ENCODE data around the gene PGAM5. TPM values are rescaled to one million over a fixed set of nuclear protein-coding genes. Genes with fewer than 3 reads are reported as not detected.

Gene PGAM5
- total RNA-seq, 2 donors from 2014 or later = 47.8 to 55.7 TPM

DNA sequence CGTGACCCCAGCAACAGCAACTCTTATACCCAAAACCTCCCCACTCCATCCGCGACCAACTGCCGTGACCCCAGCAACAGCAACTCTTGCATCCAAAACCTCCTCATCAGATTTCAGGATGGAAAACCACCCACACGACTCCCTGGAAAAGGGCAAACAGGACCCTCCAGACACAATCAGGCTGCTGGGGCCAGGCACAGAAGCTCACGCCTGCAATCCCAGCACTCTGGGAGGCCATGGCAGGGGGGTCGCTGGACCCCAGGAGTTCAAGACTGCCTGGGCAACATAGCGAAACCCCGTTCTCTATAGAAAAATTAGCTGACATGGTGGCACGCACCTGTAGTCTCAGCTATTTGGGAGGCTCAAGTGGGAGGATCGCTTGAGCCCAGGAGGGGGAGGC, 19.7 kb downstream of the PGAM5 start:
- no peaks in the 10 kb centered on the region for H3K9me3 Mint-ChIP-seq
- ATAC-seq (replicated peaks in 1 of 2) = no peak
- no peak overlapping the region for H3K27ac Mint-ChIP-seq
- DNase-seq = no peak
- H3K27me3 Mint-ChIP-seq (ENCODE audit: low read depth) = no peaks in the 10 kb centered on the region
- peaks cover 39 to 62% of the 10 kb centered on the region in 2 donors for H3K36me3 Mint-ChIP-seq (ENCODE audit: insufficient read depth in 2 of 2)
- no peak overlapping the region for H3K4me3 Mint-ChIP-seq
- H3K4me1 Mint-ChIP-seq (ENCODE audit: low read depth) = peaks cover 10% of the 10 kb centered on the region

DNA sequence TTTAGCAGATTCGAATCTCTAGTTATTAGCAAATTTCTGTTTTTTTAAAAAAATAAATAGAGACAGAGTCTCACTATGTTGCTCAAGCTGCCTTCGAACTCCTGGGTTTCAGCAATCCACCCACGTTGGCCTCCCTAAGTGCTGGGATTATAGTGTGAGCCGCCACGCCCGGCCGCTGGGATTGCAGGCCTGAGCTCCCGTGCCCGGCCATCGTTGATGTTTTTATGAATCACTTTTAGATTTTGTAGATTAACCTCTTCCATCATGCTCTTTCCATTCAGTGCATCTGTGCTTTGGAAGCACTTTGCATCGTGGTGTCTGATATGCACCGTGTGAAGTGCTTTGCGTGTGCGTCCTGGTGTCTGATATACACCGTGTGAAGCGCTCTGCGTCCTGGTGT, 20.9 kb downstream of the PGAM5 start:
- no peak overlapping the region for H3K27ac Mint-ChIP-seq
- H3K4me1 Mint-ChIP-seq (ENCODE audit: low read depth) = peaks cover 10% of the 10 kb centered on the region
- ATAC-seq (replicated peaks in 1 of 2) (no peak), DNase-seq (no peak)
- no peak overlapping the region for H3K4me3 Mint-ChIP-seq
- H3K36me3 Mint-ChIP-seq (ENCODE audit: insufficient read depth in 2 of 2) = peaks cover 38 to 65% of the 10 kb centered on the region in 2 donors
- H3K27me3 Mint-ChIP-seq (ENCODE audit: low read depth) = no peaks in the 10 kb centered on the region
- no peaks in the 10 kb centered on the region for H3K9me3 Mint-ChIP-seq

GRCh38 chr12:132734206-132734605, 23.6 kb downstream of the PGAM5 start:
- Mint-ChIP-seq H3K4me1 (ENCODE audit: low read depth) (peaks cover 5% of the 10 kb centered on the region), H3K27ac (no peak overlapping the region), H3K36me3 (ENCODE audit: insufficient read depth in 2 of 2) (peaks cover 35 to 61% of the 10 kb centered on the region in 2 donors), H3K27me3 (ENCODE audit: low read depth) (no peaks in the 10 kb centered on the region), H3K4me3 (no peak overlapping the region), H3K9me3 (no peaks in the 10 kb centered on the region)
- DNase-seq (no peak), ATAC-seq (replicated peaks in 1 of 2) (no peak)

DNA sequence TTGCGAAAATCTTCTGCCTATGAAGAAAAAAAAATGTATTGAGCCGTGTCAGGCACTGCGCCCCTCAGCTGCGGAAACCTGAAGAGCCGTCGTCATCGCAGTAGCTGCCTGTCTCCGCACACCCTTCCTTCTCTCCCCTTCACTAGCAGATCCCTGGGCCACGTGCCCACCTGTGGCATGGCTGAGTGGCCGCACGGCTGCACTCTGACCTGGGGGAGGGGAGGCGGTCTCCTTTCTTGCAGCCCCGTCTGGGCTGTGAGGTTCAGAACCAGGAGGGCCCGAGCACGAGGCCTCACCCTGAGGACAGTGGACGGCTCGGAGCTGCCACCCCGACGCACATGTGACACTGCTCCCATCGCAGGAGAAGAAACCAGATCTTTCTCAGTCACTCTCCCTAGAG, 24.9 kb downstream of the PGAM5 start:
- no peak for DNase-seq
- no peak overlapping the region for H3K27ac Mint-ChIP-seq
- ATAC-seq (replicated peaks in 1 of 2) = no peak
- no peaks in the 10 kb centered on the region for H3K27me3 Mint-ChIP-seq (ENCODE audit: low read depth)
- peaks cover 5% of the 10 kb centered on the region for H3K4me1 Mint-ChIP-seq (ENCODE audit: low read depth)
- no peak overlapping the region for H3K4me3 Mint-ChIP-seq
- H3K36me3 Mint-ChIP-seq (ENCODE audit: insufficient read depth in 2 of 2) = peaks cover 32 to 65% of the 10 kb centered on the region in 2 donors
- H3K9me3 Mint-ChIP-seq = no peaks in the 10 kb centered on the region

GRCh38 chr12:132736378-132736777, 25.7 kb downstream of the PGAM5 start:
- Mint-ChIP-seq H3K27me3 (ENCODE audit: low read depth) (no peaks in the 10 kb centered on the region), H3K36me3 (ENCODE audit: insufficient read depth in 2 of 2) (peaks cover 34 to 68% of the 10 kb centered on the region in 2 donors), H3K4me3 (no peak overlapping the region), H3K4me1 (ENCODE audit: low read depth) (peaks cover 5% of the 10 kb centered on the region), H3K9me3 (no peaks in the 10 kb centered on the region), H3K27ac (no peak overlapping the region)
- ATAC-seq (replicated peaks in 1 of 2) (no peak), DNase-seq (no peak)

DNA sequence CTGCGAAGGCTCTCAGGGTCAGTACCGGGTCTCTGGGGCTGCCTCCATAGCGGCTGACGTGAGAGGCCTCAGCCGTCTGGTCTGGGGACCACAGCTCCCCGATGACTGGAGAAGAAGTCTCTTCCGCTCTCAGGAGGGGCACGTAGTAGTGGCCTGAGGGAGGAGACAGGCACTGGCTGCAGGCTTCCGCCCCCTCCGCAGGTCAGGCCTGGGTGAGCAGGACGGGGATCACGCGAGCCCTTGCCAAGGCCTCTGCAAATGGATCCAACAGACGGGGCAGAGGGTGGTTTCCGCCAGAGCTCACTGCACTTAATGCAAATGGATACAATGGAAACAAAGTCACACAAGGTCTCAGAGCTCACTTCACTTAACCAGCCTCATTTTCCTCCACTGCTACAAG, 26.3 kb downstream of the PGAM5 start:
- no peak overlapping the region for H3K4me3 Mint-ChIP-seq
- ATAC-seq (replicated peaks in 1 of 2) (no peak), DNase-seq (no peak)
- no peak overlapping the region for H3K27ac Mint-ChIP-seq
- peaks cover under 1% of the 10 kb centered on the region for H3K4me1 Mint-ChIP-seq (ENCODE audit: low read depth)
- H3K36me3 Mint-ChIP-seq (ENCODE audit: insufficient read depth in 2 of 2) = peaks cover 32 to 69% of the 10 kb centered on the region in 2 donors
- H3K9me3 Mint-ChIP-seq = no peaks in the 10 kb centered on the region
- H3K27me3 Mint-ChIP-seq (ENCODE audit: low read depth) = no peaks in the 10 kb centered on the region

DNA sequence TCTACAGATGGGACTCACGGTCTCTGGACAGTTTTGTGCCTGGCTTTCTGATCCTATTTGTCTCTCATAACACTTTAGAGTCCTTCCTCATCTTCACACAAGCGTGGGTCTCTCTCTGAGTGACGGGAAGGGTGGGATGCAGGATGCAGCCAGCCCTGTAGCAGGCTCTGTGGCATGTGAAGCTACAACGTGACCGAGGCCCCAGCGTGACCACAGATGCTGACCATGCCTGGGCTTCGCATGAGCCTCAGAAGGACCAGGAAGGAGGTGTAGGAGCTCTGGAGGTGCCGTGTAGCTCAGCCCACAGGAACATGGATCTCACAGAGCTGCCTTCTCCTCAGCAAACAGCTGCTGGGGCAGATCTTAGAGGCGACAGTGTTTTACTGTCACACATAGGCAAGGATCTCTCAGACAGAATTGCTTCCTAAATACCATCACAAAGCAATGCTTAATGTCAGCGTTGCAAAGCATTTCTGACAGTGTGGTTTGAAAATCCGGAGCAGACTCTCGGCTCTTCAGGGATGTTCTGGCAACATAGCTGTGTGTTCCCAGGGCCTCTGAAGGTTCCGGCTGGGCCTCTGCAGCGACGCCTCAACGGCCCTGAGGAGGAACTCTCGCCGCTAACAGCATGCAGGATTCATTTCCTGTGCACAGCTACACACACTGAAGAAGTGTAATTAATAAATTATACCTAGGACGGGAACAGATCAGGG, 29.1 kb downstream of the PGAM5 start:
- no peak overlapping the region for H3K4me3 Mint-ChIP-seq
- H3K9me3 Mint-ChIP-seq = peaks cover 0 to 3% of the 10 kb centered on the region in 2 donors
- no peaks in the 10 kb centered on the region for H3K4me1 Mint-ChIP-seq (ENCODE audit: low read depth)
- no peak for DNase-seq
- peaks cover 25 to 75% of the 10 kb centered on the region in 2 donors for H3K36me3 Mint-ChIP-seq (ENCODE audit: insufficient read depth in 2 of 2)
- H3K27ac Mint-ChIP-seq = peak overlapping the region; percentile 56
- no peak for ATAC-seq (replicated peaks in 1 of 2)
- no peaks in the 10 kb centered on the region for H3K27me3 Mint-ChIP-seq (ENCODE audit: low read depth)

GRCh38 chr12:132740313-132740646, 29.6 kb downstream of the PGAM5 start:
- Mint-ChIP-seq H3K4me3 (no peak overlapping the region), H3K27ac (no peak overlapping the region), H3K9me3 (peaks cover 0 to 3% of the 10 kb centered on the region in 2 donors), H3K27me3 (ENCODE audit: low read depth) (no peaks in the 10 kb centered on the region), H3K4me1 (ENCODE audit: low read depth) (no peaks in the 10 kb centered on the region), H3K36me3 (ENCODE audit: insufficient read depth in 2 of 2) (peaks cover 28 to 76% of the 10 kb centered on the region in 2 donors)
- DNase-seq (no peak), ATAC-seq (replicated peaks in 1 of 2) (no peak)

DNA sequence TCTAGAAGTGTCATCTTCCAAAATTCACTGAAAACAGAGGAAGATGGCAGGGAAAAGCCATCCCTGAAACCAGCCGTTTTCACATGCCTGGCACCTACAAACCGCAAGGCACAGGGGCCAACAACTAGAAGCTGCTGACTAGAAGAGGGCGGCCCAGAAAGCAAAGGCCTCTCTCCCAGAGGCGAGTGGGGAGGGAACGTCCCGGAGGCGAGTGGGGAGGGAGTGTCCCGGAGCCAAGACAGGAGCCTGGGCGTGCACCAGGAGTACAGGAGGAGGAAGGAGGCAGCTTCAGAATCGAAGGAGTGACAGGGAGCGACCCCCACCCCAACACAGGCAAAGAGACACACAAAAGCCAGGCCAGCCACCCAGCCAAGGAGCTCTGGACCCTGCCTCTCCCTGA, 30.0 kb downstream of the PGAM5 start:
- Mint-ChIP-seq H3K4me3 (no peak overlapping the region), H3K27ac (no peak overlapping the region), H3K36me3 (ENCODE audit: insufficient read depth in 2 of 2) (peaks cover 30 to 75% of the 10 kb centered on the region in 2 donors), H3K27me3 (ENCODE audit: low read depth) (no peaks in the 10 kb centered on the region), H3K9me3 (peaks cover 0 to 3% of the 10 kb centered on the region in 2 donors), H3K4me1 (ENCODE audit: low read depth) (no peaks in the 10 kb centered on the region)
- no peak for ATAC-seq (replicated peaks in 1 of 2)
- DNase-seq = no peak

DNA sequence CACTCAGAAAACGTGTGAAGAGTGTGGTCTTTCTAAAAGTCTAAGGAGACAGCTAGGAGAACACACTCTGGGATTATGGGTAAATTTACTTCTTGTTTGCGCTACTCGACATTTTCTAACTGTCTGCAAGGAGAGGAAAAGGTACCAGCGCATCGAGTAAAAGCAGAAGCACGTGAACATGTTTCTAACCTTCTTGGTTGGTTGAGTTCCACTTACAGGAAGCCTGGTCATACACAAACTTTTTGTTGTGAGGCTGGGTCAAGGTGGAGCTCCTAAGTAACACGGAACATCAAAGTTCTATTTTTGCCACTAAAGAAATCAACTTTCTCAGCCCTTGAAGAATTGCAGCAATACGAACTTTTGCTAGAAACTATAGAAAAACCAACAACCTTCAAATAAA, 31.0 kb downstream of the PGAM5 start:
- Mint-ChIP-seq H3K9me3 (peaks cover 0 to 3% of the 10 kb centered on the region in 2 donors), H3K36me3 (ENCODE audit: insufficient read depth in 2 of 2) (peaks cover 30 to 72% of the 10 kb centered on the region in 2 donors), H3K27ac (peak overlapping the region; percentile 14), H3K27me3 (ENCODE audit: low read depth) (no peaks in the 10 kb centered on the region), H3K4me1 (ENCODE audit: low read depth) (no peaks in the 10 kb centered on the region), H3K4me3 (no peak overlapping the region)
- DNase-seq (no peak), ATAC-seq (replicated peaks in 1 of 2) (no peak)

- DNase-seq (no peak), ATAC-seq (replicated peaks in 1 of 2) (no peak)
- Mint-ChIP-seq H3K27me3 (ENCODE audit: low read depth) (no peaks in the 10 kb centered on the region), H3K27ac (peak overlapping the region; percentile 17), H3K36me3 (ENCODE audit: insufficient read depth in 2 of 2) (peaks cover 30 to 76% of the 10 kb centered on the region in 2 donors), H3K4me3 (no peak overlapping the region), H3K9me3 (peaks cover 0 to 3% of the 10 kb centered on the region in 2 donors), H3K4me1 (ENCODE audit: low read depth) (no peaks in the 10 kb centered on the region)
Observed at GRCh38 chr12:132743831-132744230, 33.2 kb downstream of the PGAM5 start.

DNA sequence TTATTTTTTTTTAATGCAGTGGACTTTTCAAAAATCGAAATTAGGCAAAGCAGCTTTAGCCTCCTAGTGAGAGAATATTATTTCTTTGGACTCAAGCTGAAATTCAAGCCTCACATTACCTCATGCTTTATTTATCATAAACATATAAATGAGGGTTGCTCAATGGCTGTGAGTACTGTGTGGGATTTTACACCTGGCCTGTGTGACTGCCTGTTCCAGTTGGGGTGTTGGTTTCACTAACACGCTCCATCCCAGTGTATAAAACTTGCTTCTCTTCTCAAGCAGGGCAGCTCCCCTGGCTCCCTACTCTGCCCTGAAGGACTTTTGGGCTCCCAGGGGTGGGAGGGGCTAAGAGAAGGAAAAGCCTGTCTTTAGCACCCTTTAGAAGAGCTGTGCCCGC, 36.0 kb downstream of the PGAM5 start:
- DNase-seq = no peak
- Mint-ChIP-seq H3K27ac (no peak overlapping the region), H3K27me3 (ENCODE audit: low read depth) (no peaks in the 10 kb centered on the region), H3K36me3 (ENCODE audit: insufficient read depth in 2 of 2) (peaks cover 19 to 62% of the 10 kb centered on the region in 2 donors), H3K4me3 (no peak overlapping the region), H3K4me1 (ENCODE audit: low read depth) (no peaks in the 10 kb centered on the region), H3K9me3 (peaks cover 0 to 3% of the 10 kb centered on the region in 2 donors)
- ATAC-seq (replicated peaks in 1 of 2) = no peak

DNA sequence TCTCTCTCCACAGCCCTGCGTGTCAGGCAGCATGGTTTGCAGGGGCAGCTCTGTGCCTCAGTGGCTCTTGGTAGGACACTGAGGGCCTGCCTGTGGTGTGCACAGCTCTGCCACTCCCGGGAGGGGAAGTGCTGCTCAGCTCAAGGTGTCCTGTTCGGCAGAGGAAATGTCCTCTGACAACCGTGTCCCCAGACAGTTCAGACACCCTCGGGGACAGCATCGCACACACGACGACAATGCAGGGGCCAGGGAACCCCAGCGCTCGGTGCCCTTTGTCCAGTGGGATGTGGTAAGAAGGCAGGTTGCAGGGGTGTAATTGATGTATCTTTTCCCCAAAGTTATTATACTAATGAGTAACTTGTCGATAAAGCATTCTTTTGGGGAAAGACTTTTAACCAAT, 36.8 kb downstream of the PGAM5 start:
- peaks cover 20 to 55% of the 10 kb centered on the region in 2 donors for H3K36me3 Mint-ChIP-seq (ENCODE audit: insufficient read depth in 2 of 2)
- ATAC-seq (replicated peaks in 1 of 2) (no peak), DNase-seq (no peak)
- H3K27ac Mint-ChIP-seq = no peak overlapping the region
- H3K27me3 Mint-ChIP-seq (ENCODE audit: low read depth) = no peaks in the 10 kb centered on the region
- no peaks in the 10 kb centered on the region for H3K4me1 Mint-ChIP-seq (ENCODE audit: low read depth)
- peaks cover 0 to 3% of the 10 kb centered on the region in 2 donors for H3K9me3 Mint-ChIP-seq
- no peak overlapping the region for H3K4me3 Mint-ChIP-seq

DNA sequence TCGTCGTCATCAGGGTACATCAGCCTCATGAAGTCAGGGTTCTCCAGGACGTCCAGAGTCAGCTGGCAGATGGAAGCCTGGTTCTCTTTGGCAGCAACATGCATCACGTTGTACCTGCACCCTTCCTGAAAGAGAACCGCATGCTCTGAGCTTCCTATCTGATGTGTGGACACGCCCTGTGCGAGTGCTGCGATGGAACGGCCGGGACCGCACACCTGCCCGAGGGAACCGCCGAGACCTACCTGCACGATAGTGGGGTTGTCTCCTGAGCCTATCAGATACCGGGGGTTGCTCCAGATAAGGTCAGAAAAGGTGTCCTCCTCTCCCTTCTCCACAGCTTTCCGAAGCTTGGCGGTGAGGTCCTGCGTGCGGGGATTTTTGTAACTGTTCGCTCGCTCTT, 37.3 kb downstream of the PGAM5 start:
- H3K4me1 Mint-ChIP-seq (ENCODE audit: low read depth) = no peaks in the 10 kb centered on the region
- H3K27me3 Mint-ChIP-seq (ENCODE audit: low read depth) = no peaks in the 10 kb centered on the region
- no peak overlapping the region for H3K4me3 Mint-ChIP-seq
- no peak for DNase-seq
- no peak overlapping the region for H3K27ac Mint-ChIP-seq
- no peak for ATAC-seq (replicated peaks in 1 of 2)
- no peaks in the 10 kb centered on the region for H3K9me3 Mint-ChIP-seq
- H3K36me3 Mint-ChIP-seq (ENCODE audit: insufficient read depth in 2 of 2) = peaks cover 15 to 53% of the 10 kb centered on the region in 2 donors

Measured in activated T-cell treated with anti-CD3 and anti-CD28 coated beads, Interleukin-2, amount 50 U/mL, for 72 hours (primary cell).